ENCODE results near the gene BEND6. TPM values are rescaled to one million over a fixed set of nuclear protein-coding genes. Genes with fewer than 3 reads are reported as not detected.
A peak's percentile ranks its signal among the peaks of the same experiment; 100 is the strongest.

The BEND6 gene
- total RNA-seq, 1 experiment from 2014 or later, result 6.4 TPM

DNA sequence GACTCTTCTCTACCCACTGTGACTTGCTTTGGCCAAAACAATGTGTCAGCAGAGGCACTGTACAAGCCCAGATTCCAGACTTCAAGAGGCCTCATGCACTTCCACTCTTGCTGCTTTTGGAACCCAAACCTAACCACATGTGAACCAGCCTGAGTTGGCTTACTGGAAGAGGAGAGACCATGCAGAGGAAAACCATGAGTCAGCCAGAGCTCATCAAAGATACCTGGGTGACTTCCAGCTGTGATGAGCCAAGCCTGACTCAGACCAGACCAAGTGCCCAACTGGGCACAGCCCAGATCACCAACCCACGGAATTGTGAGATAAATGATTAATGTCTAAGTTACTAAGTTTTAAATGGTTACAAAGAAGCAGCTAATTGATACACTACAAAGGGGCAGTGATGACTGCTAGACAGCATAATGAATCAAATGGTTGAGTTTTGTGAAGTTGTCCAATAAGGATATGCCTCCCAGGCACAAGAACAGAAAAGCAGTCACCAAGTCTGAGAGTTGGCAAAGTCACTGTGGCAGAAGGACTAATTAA lies 16.2 kb upstream of the BEND6 start:
- in situ Hi-C loops (cut with HindIII; ENCODE audit: low sequenced_read_pairs), result no loop called here
- DNase-seq (ENCODE audit: low spot score), result no peak

GRCh38 chr6:56940463-56940862 lies 14.4 kb upstream of the BEND6 start:
- DNase-seq (ENCODE audit: low spot score), result no peak
- in situ Hi-C loops (cut with HindIII; ENCODE audit: low sequenced_read_pairs), result no loop called here

GRCh38 chr6:56940977-56941376 lies 13.9 kb upstream of the BEND6 start:
- in situ Hi-C loops (cut with HindIII; ENCODE audit: low sequenced_read_pairs), result no loop called here
- DNase-seq (ENCODE audit: low spot score), result no peak

DNA sequence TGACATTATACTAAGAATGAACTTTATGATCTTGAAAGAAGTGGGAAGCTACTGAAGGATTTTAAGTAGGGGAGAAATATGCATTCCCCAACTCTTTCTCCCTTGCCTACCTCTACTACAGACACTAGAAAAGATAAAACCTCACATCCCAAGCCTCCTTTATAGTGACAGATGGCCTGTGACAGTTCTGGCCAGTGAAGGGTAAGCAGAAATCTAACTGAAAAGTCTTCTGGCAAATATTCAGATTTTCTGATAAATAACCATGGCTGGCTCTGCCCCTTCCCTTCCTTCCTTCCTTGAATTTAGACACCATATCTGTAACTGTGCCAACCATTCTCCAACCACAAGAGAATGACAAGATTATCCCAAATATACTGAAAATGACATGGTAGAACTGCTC lies 10.2 kb upstream of the BEND6 start:
- in situ Hi-C loops (cut with HindIII; ENCODE audit: low sequenced_read_pairs), result no loop called here

GRCh38 chr6:56946368-56946767 lies 8.5 kb upstream of the BEND6 start:
- no peak for DNase-seq (ENCODE audit: low spot score)
- in situ Hi-C loops (cut with HindIII; ENCODE audit: low sequenced_read_pairs), result no loop called here

More for the DNA sequence above, 10.2 kb upstream of the BEND6 start:
- peak; percentile 83 for DNase-seq (ENCODE audit: low spot score)

- DNase-seq (ENCODE audit: low spot score), result no peak
- in situ Hi-C loops (cut with HindIII; ENCODE audit: low sequenced_read_pairs), result no loop called here
These were observed 7.0 kb upstream of the BEND6 start for GRCh38 chr6:56947924-56948323.

DNA sequence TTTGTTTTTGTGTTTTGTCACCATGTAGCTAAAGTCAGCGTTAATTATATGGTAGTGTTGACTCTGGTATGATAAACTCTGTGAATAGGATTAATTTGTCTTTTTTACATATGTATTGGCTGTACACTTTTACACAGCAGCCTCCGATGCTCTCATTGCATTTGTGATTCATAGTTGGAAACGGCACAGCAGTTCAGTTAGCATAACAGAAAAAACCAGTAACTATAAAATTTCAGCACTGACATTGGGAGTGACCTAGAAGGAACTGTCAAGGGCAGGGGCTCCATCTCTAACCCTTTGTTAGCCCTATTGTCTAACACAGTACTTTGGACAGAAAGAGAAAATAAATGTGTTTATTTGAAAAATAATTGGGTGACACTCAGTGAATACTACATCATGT lies 5.6 kb upstream of the BEND6 start:
- in situ Hi-C loops (cut with HindIII; ENCODE audit: low sequenced_read_pairs), result no loop called here
- DNase-seq (ENCODE audit: low spot score), result no peak

DNA sequence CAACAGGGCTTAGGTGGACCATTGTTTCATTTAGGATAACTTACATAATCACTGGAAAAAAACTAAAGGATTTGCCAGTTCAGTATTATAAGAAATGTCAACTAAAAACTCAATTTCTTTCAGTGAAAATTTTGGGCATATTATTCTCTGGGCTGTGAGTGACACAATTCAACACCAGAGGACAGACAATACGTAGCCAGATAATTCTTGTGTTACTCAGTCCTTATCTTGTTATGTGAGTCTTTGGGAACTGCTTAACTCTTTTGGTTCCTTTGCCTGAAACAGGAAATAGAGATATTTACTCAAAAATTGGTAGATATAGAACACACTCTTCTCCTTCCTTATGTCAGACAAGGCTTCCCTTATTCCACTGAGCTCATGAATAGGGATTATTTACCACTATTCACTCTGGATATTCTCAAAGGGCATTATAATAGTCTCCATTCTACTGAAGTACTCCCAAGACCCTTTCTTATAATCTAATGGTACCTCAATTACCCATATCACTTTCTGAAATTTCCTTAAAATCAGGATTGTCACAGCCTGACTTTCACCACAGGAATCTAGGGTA lies 4.9 kb upstream of the BEND6 start:
- DNase-seq (ENCODE audit: low spot score), result no peak
- in situ Hi-C loops (cut with HindIII; ENCODE audit: low sequenced_read_pairs), result no loop called here

DNA sequence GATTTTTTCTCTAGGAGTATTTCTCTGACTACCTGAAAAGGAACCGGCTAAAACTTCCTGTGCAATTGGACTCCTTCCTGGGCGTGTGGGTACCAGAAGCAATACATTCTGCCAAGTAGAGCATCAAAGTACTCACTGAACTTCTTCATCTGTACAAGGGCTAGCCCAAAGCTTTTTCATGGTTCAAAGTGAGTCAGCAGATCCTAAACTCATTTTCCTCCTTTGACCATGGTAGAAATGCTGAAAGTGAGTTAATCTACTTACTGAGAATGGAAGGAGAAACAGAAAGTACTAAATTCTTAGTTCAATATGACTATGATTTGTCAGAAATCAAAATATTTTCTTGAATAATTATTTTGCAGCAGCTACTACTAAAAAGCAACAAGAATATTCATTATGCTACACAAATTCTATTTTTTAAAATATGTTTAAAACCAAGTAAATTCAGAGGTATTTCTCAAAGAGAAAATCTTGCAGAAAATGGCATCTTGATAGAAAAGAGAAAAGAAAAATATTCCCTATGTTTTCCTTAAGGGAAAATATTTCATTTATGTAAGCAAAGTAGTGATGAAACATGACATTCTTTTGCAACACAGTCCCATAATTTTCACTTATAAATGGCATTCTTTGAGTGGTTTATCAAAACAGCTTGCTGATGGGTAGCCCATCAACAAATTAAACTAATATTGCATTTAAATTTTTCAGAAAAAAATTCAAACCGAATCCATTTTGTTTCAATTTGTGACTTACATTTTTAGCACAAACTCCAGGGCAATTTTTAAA lies 3.7 kb upstream of the BEND6 start:
- DNase-seq (ENCODE audit: low spot score), result no peak
- in situ Hi-C loops (cut with HindIII; ENCODE audit: low sequenced_read_pairs), result no loop called here

GRCh38 chr6:56953597-56954402 lies 1.1 kb upstream of the BEND6 start:
- in situ Hi-C loops (cut with HindIII; ENCODE audit: low sequenced_read_pairs), result no loop called here
- DNase-seq (ENCODE audit: low spot score), result peak; percentile 51

DNA sequence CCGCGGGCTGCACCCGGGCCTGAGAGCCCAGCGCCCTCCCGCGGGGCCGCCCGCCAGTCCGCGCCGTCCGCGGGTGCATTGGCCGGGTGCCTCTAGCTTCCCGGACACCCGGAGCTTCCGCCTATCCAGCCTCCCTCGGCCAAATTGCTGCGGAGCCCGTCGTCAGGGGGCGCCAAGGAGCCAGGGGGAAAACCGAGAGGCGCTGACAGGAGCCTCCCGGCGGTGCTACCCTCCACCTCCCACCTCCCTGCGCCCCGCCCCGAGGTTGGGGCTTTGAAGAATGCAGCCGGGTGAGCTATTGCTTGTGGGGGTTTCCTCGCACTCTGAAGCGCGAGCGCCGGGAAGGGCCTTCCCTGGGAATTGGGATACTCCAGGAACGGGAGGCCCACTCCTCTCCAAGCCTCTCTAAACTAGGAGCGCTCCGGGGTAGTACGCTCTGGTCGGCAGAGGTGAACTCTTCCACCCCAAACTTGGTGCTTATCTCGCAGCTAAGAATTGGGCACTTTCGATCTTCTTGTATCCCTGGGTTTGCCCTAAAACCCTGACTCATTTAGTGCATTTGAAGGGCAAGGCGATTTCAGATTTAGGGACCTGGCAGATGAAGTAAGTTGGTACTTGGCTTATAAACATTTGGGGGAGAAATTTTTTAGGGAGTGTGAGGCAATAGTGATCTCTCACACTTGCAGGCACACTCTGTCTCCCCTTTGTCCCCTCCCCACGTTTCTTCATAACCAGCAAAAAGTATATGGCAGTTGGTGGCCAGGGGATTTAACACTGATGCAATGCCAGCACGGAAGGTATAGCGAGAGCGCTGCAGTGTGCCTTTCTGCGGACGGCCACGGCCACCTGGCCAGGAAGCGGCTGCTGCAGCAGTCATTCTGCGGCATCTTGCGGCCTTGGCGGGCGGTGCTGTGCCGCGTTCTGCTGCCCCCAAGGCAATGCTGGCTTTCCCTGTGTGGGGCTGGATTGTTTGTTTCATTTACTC lies 556 bp downstream of the BEND6 start:
- peak; percentile 84 for DNase-seq (ENCODE audit: low spot score)
- in situ Hi-C loops (cut with HindIII; ENCODE audit: low sequenced_read_pairs), result no loop called here

DNA sequence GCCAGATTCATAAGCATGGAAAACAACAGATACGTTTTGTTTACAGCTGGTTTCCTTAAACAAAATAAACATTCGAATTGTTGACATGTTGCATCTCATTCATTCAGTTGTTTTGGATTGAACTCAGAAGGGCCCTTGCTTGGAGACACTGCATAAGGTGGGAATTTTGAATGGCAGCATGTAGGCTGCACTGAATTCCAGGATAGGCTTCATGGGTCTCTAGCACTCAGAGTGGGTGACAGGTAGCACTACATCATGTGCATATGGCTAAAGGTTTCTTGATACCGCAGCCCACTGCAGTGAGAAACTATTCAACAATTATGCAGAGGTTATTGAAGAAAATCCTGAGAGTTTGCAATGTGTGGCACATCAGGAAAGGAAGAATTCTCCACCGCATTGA lies 1.6 kb downstream of the BEND6 start:
- in situ Hi-C loops (cut with HindIII; ENCODE audit: low sequenced_read_pairs), result no loop called here
- DNase-seq (ENCODE audit: low spot score), result peak; percentile 77

DNA sequence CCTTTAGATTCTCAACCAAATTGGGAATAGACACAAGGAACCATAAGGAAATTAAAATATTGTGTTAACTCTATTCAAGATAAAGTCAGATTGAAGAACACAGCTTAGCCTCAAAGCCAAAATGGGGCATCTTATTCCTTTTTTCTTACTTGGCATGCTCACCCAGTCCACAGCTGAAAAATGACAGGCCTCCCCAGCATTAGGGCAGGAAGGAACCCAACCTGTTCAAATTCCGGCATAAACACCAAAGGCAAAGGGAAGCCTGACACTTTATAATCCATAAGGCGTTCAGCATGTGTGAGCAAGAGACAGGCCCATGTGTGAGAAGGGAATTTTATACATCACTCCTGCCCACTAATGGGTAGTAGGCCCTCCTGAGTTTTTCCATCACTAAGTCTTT lies 2.9 kb downstream of the BEND6 start:
- DNase-seq (ENCODE audit: low spot score), result peak; percentile 53
- in situ Hi-C loops (cut with HindIII; ENCODE audit: low sequenced_read_pairs), result no loop called here

DNA sequence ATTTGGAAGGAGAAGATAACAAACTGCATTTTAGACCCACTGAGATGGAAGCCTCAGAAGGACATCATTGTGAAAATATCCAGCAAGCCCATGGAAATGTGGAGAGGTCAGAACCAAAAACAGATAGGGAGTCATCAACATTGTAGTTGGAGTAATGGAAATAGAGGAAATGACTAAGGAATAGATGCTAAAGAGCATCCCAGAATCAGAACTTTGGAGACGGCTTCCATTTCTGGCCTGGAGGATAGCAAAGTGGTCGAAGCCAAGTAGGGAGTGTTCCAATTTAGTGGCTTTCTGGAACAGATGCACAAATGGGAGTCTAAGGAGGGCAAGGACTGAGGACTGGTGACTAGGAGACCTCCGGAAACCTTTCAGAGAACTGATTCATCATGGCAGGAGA lies 3.6 kb downstream of the BEND6 start:
- in situ Hi-C loops (cut with HindIII; ENCODE audit: low sequenced_read_pairs), result no loop called here
- peak; percentile 29 for DNase-seq (ENCODE audit: low spot score)

GRCh38 chr6:56959094-56959493 lies 4.2 kb downstream of the BEND6 start:
- in situ Hi-C loops (cut with HindIII; ENCODE audit: low sequenced_read_pairs), result no loop called here
- DNase-seq (ENCODE audit: low spot score), result no peak

- DNase-seq (ENCODE audit: low spot score), result no peak
- in situ Hi-C loops (cut with HindIII; ENCODE audit: low sequenced_read_pairs), result no loop called here
These were observed 5.0 kb downstream of the BEND6 start for GRCh38 chr6:56959938-56960337.

- no peak for DNase-seq (ENCODE audit: low spot score)
- in situ Hi-C loops (cut with HindIII; ENCODE audit: low sequenced_read_pairs), result no loop called here
These were observed 6.2 kb downstream of the BEND6 start for GRCh38 chr6:56961151-56961550.

GRCh38 chr6:56962441-56962840 lies 7.5 kb downstream of the BEND6 start:
- no peak for DNase-seq (ENCODE audit: low spot score)
- in situ Hi-C loops (cut with HindIII; ENCODE audit: low sequenced_read_pairs), result no loop called here

DNA sequence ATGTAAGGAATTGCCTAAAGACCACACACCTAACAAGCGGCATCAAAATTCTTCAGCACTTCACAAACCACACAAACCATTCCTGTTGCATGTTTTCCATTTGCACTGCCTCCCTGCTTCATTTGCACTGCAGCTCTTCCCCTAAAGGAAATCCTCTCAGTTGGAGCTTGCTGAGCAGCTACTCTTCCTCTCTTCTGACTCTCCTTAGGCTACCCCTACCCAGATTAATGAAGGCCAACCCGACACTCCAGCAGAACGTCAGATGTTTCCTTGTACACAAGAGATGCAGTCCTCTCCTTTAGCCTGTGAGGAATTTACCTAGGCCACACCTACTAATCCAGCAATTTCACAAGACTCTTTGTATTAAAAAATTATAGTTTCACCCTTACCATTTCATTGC lies 8.1 kb downstream of the BEND6 start:
- in situ Hi-C loops (cut with HindIII; ENCODE audit: low sequenced_read_pairs), result no loop called here
- no peak for DNase-seq (ENCODE audit: low spot score)
